ENCODE data around the gene STYXL2.

STYXL2 gene

DNA sequence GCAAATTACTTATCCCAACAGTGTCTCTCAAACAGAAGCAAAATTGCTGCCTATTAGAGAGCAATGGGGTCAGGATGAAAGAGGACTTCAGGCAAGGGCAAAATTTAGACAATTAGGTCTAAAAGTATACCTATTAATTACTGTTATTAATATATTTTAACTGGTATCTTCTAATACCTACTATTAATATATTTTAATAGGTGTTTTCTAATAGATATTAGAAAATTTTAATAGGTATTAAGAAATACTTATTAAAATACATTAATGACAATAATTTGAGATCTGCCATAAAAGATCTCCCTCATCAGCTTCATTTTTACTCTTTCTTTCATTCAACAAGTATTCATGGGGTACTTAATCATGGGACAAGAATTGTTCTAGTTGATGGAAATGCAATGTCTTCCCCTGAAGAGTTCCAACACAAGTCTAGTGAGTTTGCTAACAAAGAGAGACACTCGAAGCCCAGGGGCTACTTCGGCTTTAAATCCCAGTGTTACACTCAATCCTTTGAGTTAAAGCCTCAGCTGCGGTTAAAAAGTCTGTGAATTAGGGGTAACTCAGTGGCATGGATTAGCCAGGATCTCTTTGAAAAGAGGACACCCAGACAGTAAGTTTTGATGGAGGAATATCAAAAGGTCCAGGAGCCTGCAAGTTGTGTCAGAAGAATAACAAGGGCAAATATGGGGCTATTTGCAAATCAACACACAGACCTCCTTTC is 44.1 kb downstream of the STYXL2 start:
- TF ChIP-seq TCF12 (IDR thresholded peaks at IDR 0.05; ENCODE audit: low read depth) (no peak), ZBTB7A (IDR thresholded peaks at IDR 0.05; ENCODE audit: low read depth) (no peak), EP300 (IDR thresholded peaks at IDR 0.05; ENCODE audit: borderline replicate concordance) (no peak), FOXM1 (IDR thresholded peaks at IDR 0.05; ENCODE audit: borderline replicate concordance, low read depth) (no peak), RAD21 (IDR thresholded peaks at IDR 0.05; ENCODE audit: low read depth) (no peak)
- TF ChIP-seq, protein P1, sequence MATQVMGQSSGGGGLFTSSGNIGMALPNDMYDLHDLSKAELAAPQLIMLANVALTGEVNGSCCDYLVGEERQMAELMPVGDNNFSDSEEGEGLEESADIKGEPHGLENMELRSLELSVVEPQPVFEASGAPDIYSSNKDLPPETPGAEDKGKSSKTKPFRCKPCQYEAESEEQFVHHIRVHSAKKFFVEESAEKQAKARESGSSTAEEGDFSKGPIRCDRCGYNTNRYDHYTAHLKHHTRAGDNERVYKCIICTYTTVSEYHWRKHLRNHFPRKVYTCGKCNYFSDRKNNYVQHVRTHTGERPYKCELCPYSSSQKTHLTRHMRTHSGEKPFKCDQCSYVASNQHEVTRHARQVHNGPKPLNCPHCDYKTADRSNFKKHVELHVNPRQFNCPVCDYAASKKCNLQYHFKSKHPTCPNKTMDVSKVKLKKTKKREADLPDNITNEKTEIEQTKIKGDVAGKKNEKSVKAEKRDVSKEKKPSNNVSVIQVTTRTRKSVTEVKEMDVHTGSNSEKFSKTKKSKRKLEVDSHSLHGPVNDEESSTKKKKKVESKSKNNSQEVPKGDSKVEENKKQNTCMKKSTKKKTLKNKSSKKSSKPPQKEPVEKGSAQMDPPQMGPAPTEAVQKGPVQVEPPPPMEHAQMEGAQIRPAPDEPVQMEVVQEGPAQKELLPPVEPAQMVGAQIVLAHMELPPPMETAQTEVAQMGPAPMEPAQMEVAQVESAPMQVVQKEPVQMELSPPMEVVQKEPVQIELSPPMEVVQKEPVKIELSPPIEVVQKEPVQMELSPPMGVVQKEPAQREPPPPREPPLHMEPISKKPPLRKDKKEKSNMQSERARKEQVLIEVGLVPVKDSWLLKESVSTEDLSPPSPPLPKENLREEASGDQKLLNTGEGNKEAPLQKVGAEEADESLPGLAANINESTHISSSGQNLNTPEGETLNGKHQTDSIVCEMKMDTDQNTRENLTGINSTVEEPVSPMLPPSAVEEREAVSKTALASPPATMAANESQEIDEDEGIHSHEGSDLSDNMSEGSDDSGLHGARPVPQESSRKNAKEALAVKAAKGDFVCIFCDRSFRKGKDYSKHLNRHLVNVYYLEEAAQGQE (IDR thresholded peaks at IDR 0.05; ENCODE audit: low read depth): no peak

DNA sequence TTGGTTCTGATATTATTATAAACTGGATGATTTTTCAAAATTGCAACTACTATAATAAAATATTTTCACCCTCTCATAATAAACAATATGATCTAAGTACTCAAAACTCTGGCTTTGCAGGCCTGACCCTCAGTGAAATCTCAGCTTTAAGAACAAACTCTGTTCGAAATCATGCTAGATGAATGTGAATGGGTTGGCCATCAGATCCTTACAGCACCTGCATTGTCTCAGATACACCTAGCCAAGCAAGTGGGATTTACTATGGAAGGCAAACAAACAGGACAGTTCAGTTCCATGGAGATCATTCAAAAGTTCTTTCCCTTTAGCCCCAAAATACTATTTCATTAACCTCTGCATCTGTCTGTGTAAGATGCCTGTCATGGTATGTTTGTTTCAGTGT is 44.8 kb downstream of the STYXL2 start:
- TF ChIP-seq TEAD4 (IDR thresholded peaks at IDR 0.05) (no peak), NFIC (IDR thresholded peaks at IDR 0.05) (no peak), RAD21 (IDR thresholded peaks at IDR 0.05; ENCODE audit: low read depth) (no peak), YY1 (IDR thresholded peaks at IDR 0.05; ENCODE audit: low read depth) (no peak), CREB1 (IDR thresholded peaks at IDR 0.05; ENCODE audit: low read depth) (no peak), MAX (IDR thresholded peaks at IDR 0.05) (no peak), CEBPB (IDR thresholded peaks at IDR 0.05) (no peak), ZBTB7A (IDR thresholded peaks at IDR 0.05; ENCODE audit: low read depth) (no peak), FOXM1 (IDR thresholded peaks at IDR 0.05; ENCODE audit: borderline replicate concordance, low read depth) (no peak), EGR1 (IDR thresholded peaks at IDR 0.05) (no peak), TCF12 (IDR thresholded peaks at IDR 0.05; ENCODE audit: low read depth) (no peak), TAF1 (IDR thresholded peaks at IDR 0.05; ENCODE audit: low read depth) (no peak), EP300 (IDR thresholded peaks at IDR 0.05; ENCODE audit: borderline replicate concordance) (no peak)
- TF ChIP-seq, protein P2, sequence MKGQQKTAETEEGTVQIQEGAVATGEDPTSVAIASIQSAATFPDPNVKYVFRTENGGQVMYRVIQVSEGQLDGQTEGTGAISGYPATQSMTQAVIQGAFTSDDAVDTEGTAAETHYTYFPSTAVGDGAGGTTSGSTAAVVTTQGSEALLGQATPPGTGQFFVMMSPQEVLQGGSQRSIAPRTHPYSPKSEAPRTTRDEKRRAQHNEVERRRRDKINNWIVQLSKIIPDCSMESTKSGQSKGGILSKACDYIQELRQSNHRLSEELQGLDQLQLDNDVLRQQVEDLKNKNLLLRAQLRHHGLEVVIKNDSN (IDR thresholded peaks at IDR 0.05): no peak
- TF ChIP-seq, protein P1 (IDR thresholded peaks at IDR 0.05; ENCODE audit: low read depth): no peak

DNA sequence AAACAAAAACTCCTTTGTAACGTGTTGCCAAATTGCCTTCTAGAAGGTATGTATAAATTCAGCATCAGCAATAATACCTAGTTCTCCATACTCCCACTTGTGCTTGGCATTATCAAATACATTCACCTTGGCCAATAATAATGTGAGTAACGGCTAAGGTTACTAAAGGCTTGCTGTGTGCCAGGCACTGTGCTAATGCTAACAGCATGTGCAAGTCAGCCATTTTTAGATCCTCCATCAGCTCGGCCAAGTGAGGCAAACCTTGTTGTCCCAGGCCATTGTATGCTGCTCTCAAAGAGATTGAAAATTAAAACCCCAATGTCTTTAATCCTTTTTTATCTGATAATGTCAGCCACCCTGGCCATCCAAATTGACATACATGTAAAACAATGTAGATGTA is 48.1 kb downstream of the STYXL2 start:
- TF ChIP-seq RAD21 (IDR thresholded peaks at IDR 0.05; ENCODE audit: low read depth) (no peak), YY1 (IDR thresholded peaks at IDR 0.05; ENCODE audit: low read depth) (no peak), EGR1 (IDR thresholded peaks at IDR 0.05) (no peak), MAX (IDR thresholded peaks at IDR 0.05) (no peak), TEAD4 (IDR thresholded peaks at IDR 0.05) (no peak), FOXM1 (IDR thresholded peaks at IDR 0.05; ENCODE audit: borderline replicate concordance, low read depth) (no peak)
- TF ChIP-seq, protein P1 (IDR thresholded peaks at IDR 0.05; ENCODE audit: low read depth): no peak
